ENCODE data around the gene PFKFB3.

DNA sequence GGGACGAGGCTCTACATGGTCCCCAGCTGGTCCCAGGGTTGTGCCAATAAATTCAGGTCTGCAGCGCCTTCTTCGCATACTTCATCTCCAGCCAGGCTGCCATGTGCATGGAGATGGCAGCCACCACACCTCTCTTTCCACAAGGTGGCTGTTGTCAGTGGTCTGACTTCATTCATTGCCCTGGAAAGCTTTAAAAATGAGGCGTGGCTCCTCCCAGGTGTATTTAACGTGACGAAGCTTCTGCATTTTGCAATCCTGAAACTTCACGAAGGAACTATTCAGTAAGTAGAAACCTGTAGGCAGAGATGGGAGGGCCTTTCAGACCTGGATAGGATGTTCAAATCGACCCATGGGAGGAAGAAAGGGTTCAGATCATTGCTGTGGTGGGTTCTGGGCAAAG, 53.7 kb downstream of the PFKFB3 start:
- TF ChIP-seq, protein P1, sequence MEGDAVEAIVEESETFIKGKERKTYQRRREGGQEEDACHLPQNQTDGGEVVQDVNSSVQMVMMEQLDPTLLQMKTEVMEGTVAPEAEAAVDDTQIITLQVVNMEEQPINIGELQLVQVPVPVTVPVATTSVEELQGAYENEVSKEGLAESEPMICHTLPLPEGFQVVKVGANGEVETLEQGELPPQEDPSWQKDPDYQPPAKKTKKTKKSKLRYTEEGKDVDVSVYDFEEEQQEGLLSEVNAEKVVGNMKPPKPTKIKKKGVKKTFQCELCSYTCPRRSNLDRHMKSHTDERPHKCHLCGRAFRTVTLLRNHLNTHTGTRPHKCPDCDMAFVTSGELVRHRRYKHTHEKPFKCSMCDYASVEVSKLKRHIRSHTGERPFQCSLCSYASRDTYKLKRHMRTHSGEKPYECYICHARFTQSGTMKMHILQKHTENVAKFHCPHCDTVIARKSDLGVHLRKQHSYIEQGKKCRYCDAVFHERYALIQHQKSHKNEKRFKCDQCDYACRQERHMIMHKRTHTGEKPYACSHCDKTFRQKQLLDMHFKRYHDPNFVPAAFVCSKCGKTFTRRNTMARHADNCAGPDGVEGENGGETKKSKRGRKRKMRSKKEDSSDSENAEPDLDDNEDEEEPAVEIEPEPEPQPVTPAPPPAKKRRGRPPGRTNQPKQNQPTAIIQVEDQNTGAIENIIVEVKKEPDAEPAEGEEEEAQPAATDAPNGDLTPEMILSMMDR (IDR thresholded peaks at IDR 0.05): no peak
- no peak for TF ChIP-seq POLR2A (IDR thresholded peaks at IDR 0.05)
